SK-N-SH treated with all-trans-retinoic acid at 6 μM for 48 hours (cell line): ENCODE results near the gene CENPE.
"Not testable (repeated sequence)": the region's sequence is repeated elsewhere in the genome, so short reads cannot be mapped to it uniquely, and the experiment has no call there.

ENCODE experiments used
- ATAC-seq: fragments of 200-7000 bp; cut with Tn5 transposase; 3 replicates; pipeline ENCODE4 v1.9.1; 2020; ENCODE audit warnings: mild to moderate bottlenecking, moderate library complexity
- ARNTL ChIP-seq: fragments of 450-650 bp; formaldehyde crosslinking; IDR thresholded peaks from 2 replicates; pipeline ENCODE4 v1.5.0; 2020; ENCODE audit warnings: low read depth, mild to moderate bottlenecking, moderate library complexity, borderline replicate concordance
- BACH2 ChIP-seq: fragments of 250-450 bp; sonication (Bioruptor Pico); IDR thresholded peaks from 2 replicates; pipeline ENCODE4 v1.9.0; 2021; ENCODE audit warnings: mild to moderate bottlenecking, borderline replicate concordance
- CREB5 ChIP-seq: fragments of 250-450 bp; sonication (Bioruptor Pico); IDR thresholded peaks from 2 replicates; pipeline ENCODE4 v1.5.1; 2020; ENCODE audit warnings: low read depth, mild to moderate bottlenecking, moderate library complexity
- CSDC2 ChIP-seq: fragments of 250-450 bp; sonication (Bioruptor Pico); IDR thresholded peaks from 2 replicates; pipeline ENCODE4 v1.5.0; 2020; ENCODE audit warnings: mild to moderate bottlenecking, moderate library complexity
- ESRRG ChIP-seq: fragments of 250-450 bp; sonication (Bioruptor Pico); IDR thresholded peaks from 2 replicates; pipeline ENCODE4 v1.6.1; 2021; ENCODE audit warnings: mild to moderate bottlenecking
- GLIS3 ChIP-seq: fragments of 250-450 bp; sonication (Bioruptor Pico); IDR thresholded peaks from 2 replicates; pipeline ENCODE4 v1.5.0; 2020; ENCODE audit warnings: mild to moderate bottlenecking, moderate library complexity
- ISL1 ChIP-seq: fragments of 250-450 bp; sonication (Bioruptor Pico); IDR thresholded peaks from 2 replicates; pipeline ENCODE4 v2.1.2; 2022; ENCODE audit warnings: mild to moderate bottlenecking, moderate library complexity
- OSR1 ChIP-seq: fragments of 250-450 bp; sonication (Bioruptor Pico); IDR thresholded peaks from 2 replicates; pipeline ENCODE4 v1.8.0; 2022; ENCODE audit warnings: moderate library complexity, mild to moderate bottlenecking, inconsistent platforms
- PATZ1 ChIP-seq: fragments of 250-450 bp; sonication (Bioruptor Pico); IDR thresholded peaks from 2 replicates; pipeline ENCODE4 v1.8.0; 2020; ENCODE audit warnings: mild to moderate bottlenecking, moderate library complexity, borderline replicate concordance
- POU6F1 ChIP-seq: fragments of 250-450 bp; sonication (Bioruptor Pico); IDR thresholded peaks from 2 replicates; pipeline ENCODE4 v1.8.0; 2021; ENCODE audit warnings: low read depth, mild to moderate bottlenecking, moderate library complexity, borderline replicate concordance
- PPARA ChIP-seq: fragments of 250-450 bp; sonication (Bioruptor Pico); IDR thresholded peaks from 2 replicates; pipeline ENCODE4 v1.5.0; 2020; ENCODE audit warnings: mild to moderate bottlenecking, borderline replicate concordance
- RARB ChIP-seq: fragments of 250-450 bp; sonication (Bioruptor Pico); IDR thresholded peaks from 2 replicates; pipeline ENCODE4 v1.8.0; 2021; ENCODE audit warnings: mild to moderate bottlenecking, moderate library complexity
- SNAI2 ChIP-seq: fragments of 250-450 bp; sonication (Bioruptor Pico); IDR thresholded peaks from 2 replicates; pipeline ENCODE4 v1.5.0; 2020; ENCODE audit warnings: mild to moderate bottlenecking, moderate library complexity
- ZFP30 ChIP-seq: fragments of 450-650 bp; formaldehyde crosslinking; IDR thresholded peaks from 2 replicates; pipeline ENCODE4 v1.5.0; 2022; ENCODE audit warnings: mild to moderate bottlenecking, moderate library complexity
- ZNF565 ChIP-seq: fragments of 450-650 bp; formaldehyde crosslinking; conservative IDR thresholded peaks from 2 replicates; pipeline ENCODE4 v1.5.0; 2020; ENCODE audit warnings: low read depth, mild to moderate bottlenecking, moderate library complexity
- ZNF70 ChIP-seq: fragments of 450-650 bp; formaldehyde crosslinking; IDR thresholded peaks from 2 replicates; pipeline ENCODE4 v1.5.0; 2020; ENCODE audit warnings: mild to moderate bottlenecking, moderate library complexity
- ZNF8 ChIP-seq: fragments of 450-650 bp; formaldehyde crosslinking; IDR thresholded peaks from 2 replicates; pipeline ENCODE4 v1.5.0; 2020; ENCODE audit warnings: mild to moderate bottlenecking, moderate library complexity
- TF ChIP-seq, protein P1 (sequence below): fragments of 250-450 bp; sonication (Bioruptor Pico); IDR thresholded peaks from 2 replicates; pipeline ENCODE4 v1.5.0; 2020; ENCODE audit warnings: mild to moderate bottlenecking, moderate library complexity
- TF ChIP-seq, protein P2 (sequence below): fragments of 250-450 bp; sonication (Bioruptor Pico); IDR thresholded peaks from 2 replicates; pipeline ENCODE4 v1.5.1; 2021; ENCODE audit warnings: mild to moderate bottlenecking, moderate library complexity

CENPE gene

GRCh38 chr4:103193457-103193856, 4.7 kb downstream of the CENPE start:
- TF ChIP-seq RARB (no peak), PATZ1 (CRISPR knock-in tag) (no peak), ISL1 (no peak), CSDC2 (CRISPR knock-in tag) (no peak)
- TF ChIP-seq, protein P1, sequence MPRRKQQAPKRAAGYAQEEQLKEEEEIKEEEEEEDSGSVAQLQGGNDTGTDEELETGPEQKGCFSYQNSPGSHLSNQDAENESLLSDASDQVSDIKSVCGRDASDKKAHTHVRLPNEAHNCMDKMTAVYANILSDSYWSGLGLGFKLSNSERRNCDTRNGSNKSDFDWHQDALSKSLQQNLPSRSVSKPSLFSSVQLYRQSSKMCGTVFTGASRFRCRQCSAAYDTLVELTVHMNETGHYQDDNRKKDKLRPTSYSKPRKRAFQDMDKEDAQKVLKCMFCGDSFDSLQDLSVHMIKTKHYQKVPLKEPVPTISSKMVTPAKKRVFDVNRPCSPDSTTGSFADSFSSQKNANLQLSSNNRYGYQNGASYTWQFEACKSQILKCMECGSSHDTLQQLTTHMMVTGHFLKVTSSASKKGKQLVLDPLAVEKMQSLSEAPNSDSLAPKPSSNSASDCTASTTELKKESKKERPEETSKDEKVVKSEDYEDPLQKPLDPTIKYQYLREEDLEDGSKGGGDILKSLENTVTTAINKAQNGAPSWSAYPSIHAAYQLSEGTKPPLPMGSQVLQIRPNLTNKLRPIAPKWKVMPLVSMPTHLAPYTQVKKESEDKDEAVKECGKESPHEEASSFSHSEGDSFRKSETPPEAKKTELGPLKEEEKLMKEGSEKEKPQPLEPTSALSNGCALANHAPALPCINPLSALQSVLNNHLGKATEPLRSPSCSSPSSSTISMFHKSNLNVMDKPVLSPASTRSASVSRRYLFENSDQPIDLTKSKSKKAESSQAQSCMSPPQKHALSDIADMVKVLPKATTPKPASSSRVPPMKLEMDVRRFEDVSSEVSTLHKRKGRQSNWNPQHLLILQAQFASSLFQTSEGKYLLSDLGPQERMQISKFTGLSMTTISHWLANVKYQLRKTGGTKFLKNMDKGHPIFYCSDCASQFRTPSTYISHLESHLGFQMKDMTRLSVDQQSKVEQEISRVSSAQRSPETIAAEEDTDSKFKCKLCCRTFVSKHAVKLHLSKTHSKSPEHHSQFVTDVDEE (CRISPR knock-in tag) = no peak
- ATAC-seq = no peak

DNA sequence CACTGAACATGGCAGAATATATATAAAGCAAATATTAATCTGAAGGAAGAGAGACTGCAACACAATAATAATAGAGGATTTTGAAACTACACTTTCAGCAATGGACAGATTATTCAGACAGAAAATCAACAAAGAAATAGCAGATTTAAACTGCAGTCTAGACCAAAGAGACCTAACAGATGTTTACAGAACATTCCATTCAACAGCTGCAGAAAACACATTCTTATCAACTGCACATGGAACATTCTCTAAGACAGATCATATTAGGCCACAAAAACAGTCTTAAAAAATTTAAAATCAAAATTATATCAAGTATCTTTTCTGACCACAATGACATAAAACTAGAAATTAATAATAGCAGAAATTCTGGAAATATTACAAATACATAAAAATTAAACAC, 27.1 kb downstream of the CENPE start:
- no peak for ATAC-seq

DNA sequence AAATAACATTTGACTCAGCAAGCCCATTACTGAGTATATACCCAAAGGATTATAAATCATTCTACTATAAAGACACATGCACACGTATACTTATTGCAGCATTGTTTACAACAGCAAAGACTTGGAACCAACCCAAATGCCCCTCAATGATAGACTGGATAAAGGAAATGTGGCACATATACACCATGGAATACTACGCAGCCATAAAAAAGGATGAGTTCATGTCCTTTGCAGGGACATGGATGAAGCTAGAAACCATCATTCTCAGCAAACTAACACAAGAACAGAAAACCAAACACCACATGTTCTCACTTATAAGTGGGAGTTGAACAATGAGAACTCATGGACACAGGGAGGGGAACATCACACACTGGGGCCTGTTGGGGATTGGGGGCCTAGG, 28.4 kb downstream of the CENPE start:
- ATAC-seq = not testable (repeated sequence)

More for the DNA sequence above, 27.1 kb downstream of the CENPE start:
- TF ChIP-seq ZNF8 (CRISPR knock-in tag) = no peak
- TF ChIP-seq GLIS3 (CRISPR knock-in tag) = no peak
- no peak for TF ChIP-seq ESRRG (CRISPR knock-in tag)
- TF ChIP-seq, protein P1 (CRISPR knock-in tag) = no peak
- TF ChIP-seq ISL1 = no peak
- TF ChIP-seq PATZ1 (CRISPR knock-in tag) = no peak
- no peak for TF ChIP-seq ZNF565 (CRISPR knock-in tag)
- TF ChIP-seq ZNF70 (CRISPR knock-in tag) = no peak
- TF ChIP-seq CREB5 (CRISPR knock-in tag) = no peak
- TF ChIP-seq BACH2 (CRISPR knock-in tag) = no peak
- no peak for TF ChIP-seq OSR1 (CRISPR knock-in tag)
- no peak for TF ChIP-seq POU6F1 (CRISPR knock-in tag)
- TF ChIP-seq, protein P2, sequence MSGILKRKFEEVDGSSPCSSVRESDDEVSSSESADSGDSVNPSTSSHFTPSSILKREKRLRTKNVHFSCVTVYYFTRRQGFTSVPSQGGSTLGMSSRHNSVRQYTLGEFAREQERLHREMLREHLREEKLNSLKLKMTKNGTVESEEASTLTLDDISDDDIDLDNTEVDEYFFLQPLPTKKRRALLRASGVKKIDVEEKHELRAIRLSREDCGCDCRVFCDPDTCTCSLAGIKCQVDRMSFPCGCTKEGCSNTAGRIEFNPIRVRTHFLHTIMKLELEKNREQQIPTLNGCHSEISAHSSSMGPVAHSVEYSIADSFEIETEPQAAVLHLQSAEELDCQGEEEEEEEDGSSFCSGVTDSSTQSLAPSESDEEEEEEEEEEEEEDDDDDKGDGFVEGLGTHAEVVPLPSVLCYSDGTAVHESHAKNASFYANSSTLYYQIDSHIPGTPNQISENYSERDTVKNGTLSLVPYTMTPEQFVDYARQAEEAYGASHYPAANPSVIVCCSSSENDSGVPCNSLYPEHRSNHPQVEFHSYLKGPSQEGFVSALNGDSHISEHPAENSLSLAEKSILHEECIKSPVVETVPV (CRISPR knock-in tag) = no peak
- no peak for TF ChIP-seq RARB
- no peak for TF ChIP-seq CSDC2 (CRISPR knock-in tag)
- no peak for TF ChIP-seq SNAI2 (CRISPR knock-in tag)
- TF ChIP-seq PPARA (CRISPR knock-in tag) = no peak
- no peak for TF ChIP-seq ZFP30 (CRISPR knock-in tag)
- TF ChIP-seq ARNTL (CRISPR knock-in tag) = no peak
